HG03439 (cell line): ENCODE measurements around the gene REV3L.
A peak's percentile ranks its signal among the peaks of the same experiment; 100 is the strongest.

Experiments
- ATAC-seq: cut with Tn5 transposase; IDR thresholded peaks from one replicate; pipeline ENCODE4 v1.9.1; 2021; ENCODE audit warnings: mild to moderate bottlenecking, moderate library complexity; ENCODE audit not compliant: unreplicated experiment

Gene REV3L

GRCh38 chr6:111429571-111429970 is 53.4 kb downstream of the REV3L start:
- no peak for ATAC-seq

GRCh38 chr6:111428811-111429210 is 54.2 kb downstream of the REV3L start:
- ATAC-seq = no peak

- no peak for ATAC-seq
These were observed 55.5 kb downstream of the REV3L start for GRCh38 chr6:111427341-111428116.

- ATAC-seq = no peak
These were observed 58.8 kb downstream of the REV3L start for GRCh38 chr6:111423960-111424846.

GRCh38 chr6:111423055-111423633 is 59.9 kb downstream of the REV3L start:
- ATAC-seq = no peak

- ATAC-seq = no peak
These were observed 63.9 kb downstream of the REV3L start for GRCh38 chr6:111418971-111419693.

GRCh38 chr6:111417946-111418345 is 65.1 kb downstream of the REV3L start:
- ATAC-seq = no peak

GRCh38 chr6:111417181-111417585 is 65.8 kb downstream of the REV3L start:
- ATAC-seq = no peak

- no peak for ATAC-seq
These were observed 66.5 kb downstream of the REV3L start for GRCh38 chr6:111416529-111416928.

GRCh38 chr6:111414373-111414772 is 68.6 kb downstream of the REV3L start:
- ATAC-seq = no peak

GRCh38 chr6:111411978-111412566 is 70.9 kb downstream of the REV3L start:
- no peak for ATAC-seq

- no peak for ATAC-seq
These were observed 72.0 kb downstream of the REV3L start for GRCh38 chr6:111411046-111411445.

- no peak for ATAC-seq
These were observed 72.6 kb downstream of the REV3L start for GRCh38 chr6:111410371-111410770.

- ATAC-seq = no peak
These were observed 73.6 kb downstream of the REV3L start for GRCh38 chr6:111409430-111409829.

GRCh38 chr6:111407686-111408085 is 75.3 kb downstream of the REV3L start:
- ATAC-seq = no peak

GRCh38 chr6:111406200-111406721 is 76.8 kb downstream of the REV3L start:
- peak; percentile 98 for ATAC-seq

- ATAC-seq = no peak
These were observed 79.6 kb downstream of the REV3L start for GRCh38 chr6:111403388-111403787.

- no peak for ATAC-seq
These were observed 83.4 kb downstream of the REV3L start for GRCh38 chr6:111399626-111400025.

- ATAC-seq = no peak
These were observed 94.3 kb downstream of the REV3L start for GRCh38 chr6:111388681-111389080.
